Fibroblast of skin of left quadriceps (primary cell): ENCODE data around the gene RASA3.
"Not testable (repeated sequence)": the region's sequence is repeated elsewhere in the genome, so short reads cannot be mapped to it uniquely, and the experiment has no call there.

Experiments
- DNase-seq, 2 experiments: peaks; one replicate each; pipeline ENCODE4 v3.0.0-alpha.2; 2013; ENCODE audit warnings: low read depth in 2 of 2

Gene RASA3

DNA sequence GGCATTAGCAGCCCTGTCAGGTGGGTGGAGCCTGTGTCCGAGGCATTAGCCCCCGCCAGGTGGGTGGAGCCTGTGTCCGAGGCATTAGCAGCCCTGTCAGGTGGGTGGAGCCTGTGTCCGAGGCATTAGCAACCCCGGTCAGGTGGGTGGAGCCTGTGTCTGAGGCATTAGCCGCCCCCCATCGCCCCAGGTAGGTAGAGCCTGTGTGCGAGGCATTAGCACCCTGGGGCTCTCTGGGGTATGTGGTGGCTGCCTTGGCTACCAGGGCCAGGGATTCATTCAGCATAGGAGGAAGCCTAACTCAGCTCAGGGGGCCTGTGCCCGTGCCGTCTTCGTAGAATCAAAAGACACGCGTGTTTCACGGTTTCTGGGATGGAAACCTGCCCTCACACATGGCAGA is 112.3 kb downstream of the RASA3 start:
- DNase-seq = not testable (repeated sequence)

DNA sequence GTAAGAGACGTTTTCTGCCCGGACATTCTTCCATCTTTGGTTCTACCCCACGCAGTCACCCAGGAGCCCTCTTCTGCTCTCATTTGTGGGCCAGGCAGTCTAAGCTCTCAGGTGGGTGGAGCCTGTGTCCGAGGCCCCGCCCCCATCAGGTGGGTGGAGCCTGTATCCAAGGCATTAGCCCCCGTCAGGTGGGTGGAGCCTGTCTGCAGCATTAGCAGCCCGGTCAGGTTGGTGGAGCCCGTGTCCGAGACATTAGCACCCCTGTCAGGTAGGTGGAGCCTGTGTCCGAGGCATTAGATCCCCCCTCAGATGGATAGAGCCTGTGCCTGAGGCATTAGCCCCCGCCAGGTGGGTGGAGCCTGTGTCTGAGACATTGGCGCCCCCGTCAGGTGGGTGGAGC is 113.1 kb downstream of the RASA3 start:
- no peak for DNase-seq

DNA sequence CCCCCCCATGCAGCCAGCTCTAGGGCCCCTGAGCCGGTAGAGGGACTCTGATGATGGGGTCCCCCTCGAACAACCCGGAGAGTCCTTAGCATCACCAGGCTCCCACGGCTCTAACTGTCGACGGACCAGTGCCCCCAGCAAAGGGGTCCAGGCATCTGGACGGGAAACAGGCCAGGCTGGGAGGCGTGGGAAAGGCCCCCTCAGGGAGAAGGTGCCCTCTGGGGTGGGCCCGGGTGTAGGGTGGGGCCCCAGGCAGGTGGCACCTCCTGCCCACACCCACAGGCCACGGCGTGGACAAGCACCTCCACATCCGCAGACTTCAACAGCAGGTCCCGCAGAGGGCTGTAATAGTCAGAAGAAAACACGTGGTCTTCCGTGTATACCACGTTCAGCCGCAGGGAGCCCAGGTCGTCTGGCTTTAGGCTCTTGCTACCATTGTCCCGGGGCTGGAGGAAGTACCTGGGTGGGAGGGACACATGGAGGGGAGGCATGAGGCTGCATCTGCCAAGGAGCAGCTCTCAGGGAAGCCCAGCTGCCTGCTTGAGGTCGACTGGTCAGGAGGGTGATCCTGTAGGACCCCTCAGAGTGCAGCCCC is 113.9 kb downstream of the RASA3 start:
- no peak for DNase-seq

DNA sequence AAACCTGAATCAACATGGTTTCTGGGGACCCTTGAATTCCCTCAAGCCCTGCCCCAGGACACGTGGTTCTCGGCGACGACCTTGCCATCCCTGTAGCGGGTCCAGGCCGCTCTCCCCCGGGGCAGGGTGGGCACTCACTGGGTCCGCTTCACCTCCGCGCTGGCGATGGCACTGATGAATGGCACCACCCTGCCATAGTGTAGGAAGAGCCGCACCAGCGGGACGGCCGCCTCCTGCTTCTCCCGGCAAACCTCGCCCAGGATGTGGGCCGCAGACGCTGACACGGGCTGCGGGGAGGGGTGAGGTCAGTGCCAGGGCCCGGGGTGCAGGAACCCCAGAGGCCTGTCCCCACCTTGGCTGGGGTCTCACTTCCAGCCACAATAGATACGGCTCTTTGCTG is 114.5 kb downstream of the RASA3 start:
- DNase-seq = no peak

DNA sequence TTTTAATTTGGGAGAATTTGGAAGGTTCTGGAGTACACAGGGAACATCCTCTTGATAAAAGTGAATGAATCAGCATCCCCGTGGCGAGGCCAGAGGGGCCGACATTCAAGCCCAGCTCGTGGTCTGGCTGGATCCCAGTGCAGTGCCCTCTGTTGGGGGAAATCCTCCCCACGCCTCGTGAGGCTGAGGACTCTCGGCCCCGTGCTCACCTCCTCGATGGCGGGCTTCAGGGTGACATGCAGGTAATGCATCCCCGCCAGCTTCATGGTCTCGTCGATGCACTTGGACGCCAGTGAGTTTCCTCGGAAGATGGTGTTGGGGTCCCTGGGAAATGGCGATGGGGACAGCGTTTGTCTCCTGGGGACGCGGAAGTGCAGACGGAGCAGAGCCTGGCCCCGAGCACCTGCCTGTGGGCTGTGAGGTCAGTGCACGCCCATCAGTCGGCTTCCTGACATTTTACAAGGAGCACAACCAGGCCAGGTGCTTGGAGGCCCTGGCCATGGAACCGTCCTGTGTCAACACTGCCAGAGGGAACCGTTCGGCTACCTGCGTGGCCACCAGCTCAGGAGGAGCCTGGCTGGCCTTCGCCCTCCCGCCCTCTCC is 115.3 kb downstream of the RASA3 start:
- DNase-seq = no peak

DNA sequence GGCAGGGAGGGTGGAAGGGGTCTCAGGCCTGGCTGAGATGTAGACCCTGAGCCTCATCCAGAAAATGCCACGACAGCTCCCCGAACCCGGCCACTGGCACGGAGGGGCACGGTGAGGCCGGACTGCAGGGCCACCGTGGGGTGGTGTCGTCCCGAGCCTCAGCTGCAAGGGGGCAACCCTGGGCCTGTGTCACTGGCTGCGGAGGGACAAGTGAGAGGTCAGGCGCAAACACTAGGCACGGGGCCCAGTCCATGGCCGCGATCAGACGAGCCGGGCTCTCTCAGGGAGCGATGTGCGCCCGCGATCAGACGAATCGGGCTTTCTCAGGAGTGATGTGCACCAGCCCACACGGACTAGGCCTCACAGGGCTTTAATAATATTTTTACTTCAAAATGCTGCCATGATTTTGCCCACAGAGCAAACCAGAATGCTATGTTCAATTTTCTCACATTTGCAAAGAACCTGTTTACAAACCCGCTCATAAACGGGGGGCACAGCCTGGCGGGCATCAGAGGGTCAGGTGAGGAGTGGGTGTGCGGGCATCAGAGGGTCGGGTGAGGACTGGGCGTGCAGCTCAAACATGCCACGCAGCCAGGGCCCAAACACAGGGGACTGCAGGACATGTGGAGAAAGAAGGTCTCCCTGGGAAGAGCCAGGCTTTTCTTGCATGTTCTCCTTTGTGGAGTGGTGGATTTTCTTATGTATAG is 115.9 kb downstream of the RASA3 start:
- DNase-seq = no peak

DNA sequence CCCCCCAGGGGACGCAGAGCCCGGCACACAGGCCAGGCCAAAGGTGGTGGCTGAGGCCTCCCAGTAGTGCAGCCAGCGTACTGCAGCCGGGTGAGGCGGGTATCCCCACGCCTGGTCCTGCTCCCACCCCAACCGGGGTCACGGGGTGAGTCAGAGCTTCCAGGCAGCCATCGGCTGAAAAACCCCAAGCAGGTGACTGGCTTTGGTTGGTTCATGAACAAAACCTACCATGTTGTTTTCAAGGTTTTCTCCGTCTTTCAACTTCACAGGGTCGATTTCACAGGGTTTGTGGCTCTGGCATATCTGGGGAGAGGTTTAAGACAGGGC is 116.5 kb downstream of the RASA3 start:
- DNase-seq = no peak

DNA sequence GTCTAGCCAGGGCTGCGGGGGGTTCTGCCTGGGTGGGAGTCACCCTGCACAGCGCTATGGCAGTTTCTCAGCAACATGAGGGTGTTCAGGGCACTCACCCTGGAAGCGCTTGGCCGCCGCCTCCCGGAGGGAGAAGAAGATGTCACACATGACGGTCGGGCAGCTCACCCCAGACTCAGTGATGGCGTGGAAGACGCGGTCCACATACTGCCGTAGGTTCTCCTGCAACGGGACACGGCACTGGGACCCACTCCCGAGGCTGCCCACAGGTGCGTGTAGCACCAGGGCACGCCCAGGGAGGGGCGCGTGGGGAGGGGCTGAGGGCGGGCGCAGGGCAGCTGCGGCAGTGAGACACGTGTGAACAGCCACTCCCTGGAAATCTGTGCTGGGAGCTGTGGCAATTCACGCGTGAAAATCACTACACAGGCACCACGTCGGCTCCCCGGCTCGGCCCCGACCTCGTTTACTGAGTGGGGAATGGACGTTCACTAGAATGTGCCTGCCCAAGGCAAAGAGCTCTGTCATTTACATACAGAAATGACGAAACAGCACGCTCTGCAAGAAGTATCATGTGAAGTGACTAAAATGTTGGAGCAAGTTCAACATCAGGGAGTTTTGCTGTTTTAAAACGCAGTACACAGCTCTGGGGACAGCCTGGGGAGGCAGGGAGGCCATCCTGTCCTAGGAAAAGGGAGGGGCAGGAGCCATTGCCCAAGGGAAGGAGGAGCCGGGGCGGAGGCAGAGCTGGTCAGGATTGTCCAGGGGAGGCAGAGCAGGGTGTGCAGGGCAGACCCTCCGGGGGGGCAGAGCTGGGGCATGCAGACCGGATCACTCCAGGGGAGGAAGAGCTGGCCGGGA is 117.1 kb downstream of the RASA3 start:
- no peak for DNase-seq

DNA sequence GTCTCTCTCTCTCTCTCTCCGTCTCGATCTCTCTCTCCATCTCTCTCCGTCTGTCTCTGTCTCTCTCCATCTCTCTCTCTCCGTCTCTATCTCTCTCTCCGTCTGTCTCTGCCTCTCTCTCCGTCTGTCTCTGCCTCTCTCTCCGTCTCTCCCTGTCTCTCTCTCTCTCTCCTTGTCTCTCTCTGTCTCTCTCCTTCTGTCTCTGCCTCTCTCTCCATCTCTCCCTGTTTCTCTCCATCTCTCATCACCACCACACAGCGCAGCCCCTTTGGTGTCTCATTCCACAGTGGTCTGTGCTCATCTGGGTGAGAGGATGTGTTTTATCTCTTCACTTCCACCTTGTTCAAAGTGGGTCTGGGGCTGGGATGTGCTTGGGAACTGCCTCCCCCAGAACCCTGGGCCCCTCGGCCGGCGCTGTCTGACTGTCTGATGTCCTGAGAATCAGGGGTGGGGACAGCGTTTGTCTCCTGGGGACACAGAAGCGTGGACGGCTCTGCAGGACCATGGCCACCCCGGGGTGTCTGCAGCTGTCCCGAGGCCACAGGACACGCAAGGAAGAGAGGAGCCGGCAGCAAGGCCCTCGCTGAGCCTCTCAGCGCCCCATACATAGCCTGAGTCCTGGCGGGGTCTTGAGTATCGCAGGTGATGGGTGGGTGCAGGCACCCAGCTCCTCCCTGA is 118.3 kb downstream of the RASA3 start:
- no peak for DNase-seq

DNA sequence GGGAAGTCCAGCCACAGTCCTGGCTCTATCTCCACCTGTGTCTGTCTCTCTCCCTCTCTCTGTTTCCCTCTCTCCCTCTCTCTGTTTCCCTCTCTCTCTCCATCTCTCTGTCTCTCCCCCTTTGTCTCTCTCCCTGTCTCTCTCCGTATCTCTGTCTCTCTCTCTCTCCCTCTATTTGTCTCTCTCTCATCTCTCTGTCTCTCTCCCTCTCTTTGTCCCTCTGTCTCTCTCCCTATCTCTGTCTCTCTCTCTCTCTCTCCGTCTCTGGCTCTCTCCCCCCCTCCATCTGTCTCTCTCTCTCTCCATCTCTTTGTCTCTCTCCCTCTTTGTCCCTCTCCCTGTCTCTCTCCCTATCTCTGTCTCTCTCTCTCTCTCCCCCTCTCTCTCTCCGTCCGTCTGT is 119.1 kb downstream of the RASA3 start:
- no peak for DNase-seq

DNA sequence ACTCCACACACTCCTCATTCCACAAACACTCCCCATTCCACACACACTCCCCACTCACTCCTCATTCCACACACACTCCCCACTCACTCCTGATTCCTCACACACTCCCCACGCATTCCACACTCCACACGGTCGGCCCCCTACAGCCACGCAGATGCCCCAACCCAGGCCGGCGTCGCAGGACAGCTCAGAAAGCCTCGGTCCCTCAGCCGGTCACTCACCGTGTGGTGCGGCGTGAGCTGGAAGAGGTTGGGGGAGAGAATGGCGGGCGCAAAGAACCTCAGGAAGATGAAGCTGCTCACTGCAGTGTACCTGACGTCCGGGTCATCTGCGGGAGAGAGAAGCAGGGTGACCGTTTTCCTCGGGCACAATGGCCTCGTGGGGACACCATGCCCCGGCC is 119.5 kb downstream of the RASA3 start:
- no peak for DNase-seq

DNA sequence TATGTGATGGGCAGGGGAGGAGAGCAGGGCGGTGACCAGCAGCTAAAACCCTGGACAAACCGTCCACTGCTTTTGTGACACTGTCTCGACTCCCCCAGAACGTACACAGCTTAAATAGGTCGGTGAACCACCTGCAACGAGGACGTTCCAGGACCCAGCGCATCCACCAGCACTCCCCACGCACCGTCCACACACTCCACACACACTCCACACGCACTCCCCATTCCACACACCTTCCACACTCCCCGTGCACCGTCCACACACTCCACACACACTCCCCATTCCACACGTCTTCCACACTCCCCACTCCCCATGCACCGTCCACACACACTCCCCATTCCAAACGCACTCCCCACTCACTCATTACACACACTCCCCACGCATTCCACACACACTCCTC is 120.3 kb downstream of the RASA3 start:
- no peak for DNase-seq

DNA sequence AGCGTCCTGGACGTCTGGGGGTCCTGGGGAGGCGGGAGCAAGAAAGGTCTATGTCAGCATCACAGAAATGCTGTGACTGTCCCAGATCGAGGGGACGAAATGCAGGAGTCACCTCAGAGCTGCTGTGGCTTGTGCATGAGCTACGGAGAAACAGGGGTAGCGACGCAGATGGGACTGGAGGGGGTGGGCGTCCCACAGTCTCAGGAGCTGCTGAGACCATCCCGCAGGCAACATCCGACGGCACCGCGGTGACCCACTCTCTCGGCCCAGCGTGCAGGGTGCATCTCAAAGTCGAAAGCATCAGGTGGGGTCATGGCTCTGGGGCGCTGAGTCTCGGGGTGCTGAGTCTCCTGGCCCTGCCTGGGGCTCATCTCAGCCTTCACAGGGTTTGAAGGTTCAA is 121.2 kb downstream of the RASA3 start:
- no peak for DNase-seq

DNA sequence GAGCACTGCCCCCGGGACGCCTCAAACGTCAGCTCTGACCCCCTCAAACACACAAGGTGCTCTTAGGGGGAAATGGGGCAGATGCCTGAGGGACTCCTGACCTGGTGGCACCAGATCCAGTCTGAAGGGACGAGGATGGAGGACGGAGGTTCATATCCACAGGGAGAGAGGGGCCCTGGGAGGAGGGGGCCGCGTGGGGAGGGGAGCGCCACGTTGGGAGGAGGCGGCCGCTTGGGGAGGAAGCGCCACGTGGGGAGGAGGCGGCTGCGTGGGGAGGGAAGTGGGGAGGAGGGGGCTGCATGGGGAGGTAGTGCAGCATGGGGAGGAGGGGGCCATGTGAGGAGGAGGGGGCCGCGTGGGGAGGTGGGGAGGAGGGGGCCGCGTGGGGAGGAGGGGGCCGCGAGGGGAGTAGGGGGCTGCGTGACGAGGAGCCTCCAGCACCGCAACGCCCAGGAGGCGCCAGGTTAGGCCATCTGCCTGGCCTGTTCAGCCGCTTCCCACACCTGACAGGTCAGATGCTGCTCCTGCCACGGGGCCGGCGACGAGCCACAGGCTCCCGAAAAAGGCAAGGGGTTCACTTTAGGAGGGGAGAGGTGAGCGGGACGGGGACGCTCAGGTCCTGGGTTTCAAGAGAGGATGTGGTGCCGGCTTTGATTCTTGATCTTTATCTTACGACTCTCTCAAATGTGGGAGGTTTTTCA is 121.9 kb downstream of the RASA3 start:
- no peak for DNase-seq

DNA sequence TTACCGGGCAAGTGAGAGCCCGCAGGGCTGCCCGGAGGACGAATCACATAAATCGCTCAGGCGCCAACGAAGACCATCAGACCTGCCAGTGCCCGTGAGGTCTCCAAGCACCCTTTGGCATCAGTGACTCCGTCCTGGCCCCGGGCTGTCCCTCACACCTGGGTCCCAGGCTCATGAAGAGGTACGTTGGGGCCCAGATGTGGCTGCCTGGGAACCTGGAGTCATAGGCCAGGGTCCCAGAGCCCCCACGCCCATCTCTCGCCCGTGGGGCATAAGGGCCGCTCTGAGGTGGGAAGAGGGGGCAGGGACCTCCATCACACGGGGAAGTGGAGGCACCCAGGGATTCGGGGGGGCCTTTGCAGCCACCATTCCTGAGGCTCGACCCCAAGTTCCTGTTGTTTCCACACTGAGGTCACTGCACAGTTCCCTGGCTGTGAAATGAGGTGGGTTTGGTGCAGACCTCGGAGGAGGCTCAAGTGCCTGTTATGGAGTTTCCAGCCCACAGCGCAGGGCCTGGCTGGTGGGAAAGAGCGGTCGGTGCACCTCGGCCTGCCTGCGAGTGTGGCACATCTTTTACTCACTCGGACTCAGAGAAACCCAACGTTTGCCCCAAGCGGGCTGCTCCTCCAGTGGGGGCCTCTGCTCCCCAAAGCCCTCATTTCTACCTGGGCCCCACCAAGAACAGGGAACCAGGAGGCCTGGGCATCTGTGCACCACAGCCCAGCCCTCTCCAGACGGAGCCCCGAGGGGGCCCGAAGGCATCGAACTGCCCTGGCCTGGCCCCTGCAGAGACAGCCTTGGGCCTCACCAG is 122.6 kb downstream of the RASA3 start:
- no peak for DNase-seq

DNA sequence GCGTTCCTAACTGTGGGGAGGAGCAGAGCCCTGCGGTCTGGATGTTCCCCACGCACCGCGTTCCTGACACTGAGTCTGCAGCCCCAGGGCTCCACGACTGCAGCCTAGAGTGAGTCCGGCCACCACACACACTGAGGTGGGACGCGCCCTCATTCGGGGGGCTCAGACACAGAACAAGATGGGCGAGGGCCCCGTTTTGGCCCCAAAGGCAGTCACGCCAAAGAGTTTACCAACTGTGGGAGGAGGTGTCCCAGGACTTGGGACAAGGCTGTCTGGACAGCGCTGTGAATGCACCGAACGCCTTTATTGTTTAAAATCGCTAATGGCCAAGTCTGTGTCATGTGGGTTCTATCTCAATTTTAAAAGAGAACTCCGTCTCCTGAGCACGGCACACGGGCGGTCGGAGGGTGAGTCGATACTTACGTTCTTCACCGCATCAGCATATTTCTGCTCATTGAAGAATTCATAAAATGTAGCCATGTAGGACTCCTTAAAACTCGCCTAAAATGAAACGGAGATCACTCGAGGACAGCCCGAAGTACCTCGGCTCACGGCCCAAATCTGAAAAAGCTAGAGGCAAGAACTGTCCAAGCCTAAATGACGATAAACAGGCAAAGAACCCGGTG is 123.3 kb downstream of the RASA3 start:
- no peak for DNase-seq

DNA sequence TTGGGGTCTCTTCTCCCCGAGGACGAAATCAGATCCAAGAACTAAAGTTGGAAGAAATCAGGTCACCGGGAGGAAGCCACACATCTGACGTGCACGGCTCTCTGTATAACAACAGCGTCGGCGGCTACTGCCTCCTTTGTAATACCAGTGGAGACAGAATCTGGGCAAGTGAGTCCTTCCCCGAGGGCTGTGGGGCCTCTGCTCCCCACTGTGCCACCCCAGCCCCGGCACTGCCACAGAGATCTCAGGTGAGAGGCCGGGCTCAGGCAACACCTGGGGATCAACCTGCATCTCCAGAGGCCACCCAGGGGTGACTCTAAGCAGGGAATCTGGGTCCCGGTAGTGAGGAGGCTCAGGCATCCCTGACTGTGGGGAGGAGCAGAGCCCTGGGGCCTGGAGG is 124.9 kb downstream of the RASA3 start:
- DNase-seq = no peak

DNA sequence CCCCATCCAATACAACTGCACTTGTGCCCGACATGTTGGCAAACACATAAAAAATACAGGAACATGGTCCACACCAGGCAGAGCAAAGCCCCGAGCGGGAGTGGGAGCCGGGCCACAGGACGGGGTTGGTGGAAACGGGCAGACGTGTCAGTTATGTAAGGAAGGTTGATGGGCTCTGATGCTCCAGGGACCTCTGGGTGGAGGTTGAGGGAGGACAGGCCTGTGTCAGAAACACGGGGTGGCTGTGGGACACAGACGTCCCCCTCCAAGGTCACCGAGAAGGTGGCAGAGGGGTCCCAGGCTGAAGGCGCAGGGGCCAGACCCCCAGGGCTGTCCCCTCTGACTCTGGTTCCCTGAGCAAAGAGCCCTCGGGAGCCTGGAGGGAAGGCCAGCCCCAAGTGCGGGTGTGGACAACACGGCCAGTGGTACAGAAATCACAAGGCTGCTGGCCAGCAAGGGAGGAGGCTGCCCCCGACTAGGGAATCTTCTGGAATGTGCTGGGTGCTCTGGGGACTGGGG is 127.2 kb downstream of the RASA3 start:
- DNase-seq = no peak

DNA sequence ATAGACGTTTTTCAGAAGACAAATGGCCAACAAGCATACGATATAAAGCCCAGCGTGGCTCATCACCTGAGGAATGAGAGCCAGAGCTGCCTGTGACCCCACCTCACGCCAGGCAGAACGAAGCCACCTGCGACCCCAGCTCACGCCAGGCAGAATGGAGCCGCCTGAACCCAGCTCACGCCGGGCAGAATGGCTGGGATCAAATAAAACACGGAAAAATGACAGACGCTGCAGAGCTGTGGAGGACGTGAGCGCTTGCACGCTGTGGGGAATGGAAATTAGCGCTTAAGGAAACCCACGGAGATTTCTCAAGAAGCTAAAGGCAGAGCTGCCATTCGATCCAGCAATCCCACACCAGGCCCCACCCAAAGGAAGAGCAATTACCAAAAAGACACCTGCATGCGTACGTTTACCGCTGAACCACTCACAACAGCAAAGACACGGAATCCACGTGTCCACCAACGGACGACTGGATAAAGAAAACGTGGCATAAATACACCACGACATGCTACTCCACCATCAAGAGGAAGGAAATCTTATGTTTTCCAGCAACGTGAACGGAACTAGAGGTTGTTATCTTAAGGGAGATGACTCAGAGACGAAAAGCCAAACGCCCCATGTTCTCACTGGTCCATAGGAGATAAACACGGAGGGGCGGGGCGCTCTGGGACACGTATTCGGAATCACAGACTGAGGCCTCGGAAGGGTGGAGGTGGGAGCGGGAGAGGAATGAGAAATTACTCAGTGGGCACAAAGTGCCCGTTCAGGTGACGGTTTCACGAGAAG is 127.8 kb downstream of the RASA3 start:
- DNase-seq = no peak
